Measurements from ENCODE around the gene NAP1L5. TPM values are rescaled to one million over a fixed set of nuclear protein-coding genes. Genes with fewer than 3 reads are reported as not detected.

NAP1L5 gene
- total and polyA plus RNA-seq, 2 of the 13 experiments (the other 11 are each of a cell fraction or from before 2014, with no cell fraction given), result 1.3 to 1.6 TPM

GRCh38 chr4:88744609-88745008 is 47.0 kb upstream of the NAP1L5 start (continued):
- TF ChIP-seq, protein P1, sequence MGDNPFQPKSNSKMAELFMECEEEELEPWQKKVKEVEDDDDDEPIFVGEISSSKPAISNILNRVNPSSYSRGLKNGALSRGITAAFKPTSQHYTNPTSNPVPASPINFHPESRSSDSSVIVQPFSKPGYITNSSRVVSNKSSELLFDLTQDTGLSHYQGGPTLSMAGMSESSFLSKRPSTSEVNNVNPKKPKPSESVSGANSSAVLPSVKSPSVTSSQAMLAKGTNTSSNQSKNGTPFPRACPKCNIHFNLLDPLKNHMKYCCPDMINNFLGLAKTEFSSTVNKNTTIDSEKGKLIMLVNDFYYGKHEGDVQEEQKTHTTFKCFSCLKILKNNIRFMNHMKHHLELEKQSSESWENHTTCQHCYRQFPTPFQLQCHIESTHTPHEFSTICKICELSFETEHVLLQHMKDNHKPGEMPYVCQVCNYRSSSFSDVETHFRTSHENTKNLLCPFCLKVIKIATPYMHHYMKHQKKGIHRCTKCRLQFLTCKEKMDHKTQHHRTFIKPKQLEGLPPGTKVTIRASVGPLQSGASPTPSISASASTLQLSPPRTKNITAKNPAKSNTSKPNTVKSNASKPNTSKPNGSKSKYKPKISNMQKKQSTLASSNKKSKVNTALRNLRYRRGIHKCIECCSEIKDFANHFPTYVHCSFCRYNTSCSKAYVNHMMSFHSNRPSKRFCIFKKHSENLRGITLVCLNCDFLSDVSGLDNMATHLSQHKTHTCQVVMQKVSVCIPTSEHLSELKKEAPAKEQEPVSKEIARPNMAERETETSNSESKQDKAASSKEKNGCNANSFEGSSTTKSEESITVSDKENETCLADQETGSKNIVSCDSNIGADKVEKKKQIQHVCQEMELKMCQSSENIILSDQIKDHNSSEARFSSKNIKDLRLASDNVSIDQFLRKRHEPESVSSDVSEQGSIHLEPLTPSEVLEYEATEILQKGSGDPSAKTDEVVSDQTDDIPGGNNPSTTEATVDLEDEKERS (CRISPR knock-in tag; IDR thresholded peaks at IDR 0.05), result no peak
- TF ChIP-seq HMG20A (CRISPR knock-in tag; IDR thresholded peaks at IDR 0.05; ENCODE audit: borderline replicate concordance), result no peak
- no peak for TF ChIP-seq ZNF251 (CRISPR knock-in tag; IDR thresholded peaks at IDR 0.05)

- POLR2A ChIA-PET, result no interaction called here
- Histone ChIP-seq H3K27ac (ENCODE audit: extremely low read length, insufficient read depth, low read length) (no peak overlapping the region), H2AFZ (ENCODE audit: low read length) (no peak overlapping the region), H4K20me1 (ENCODE audit: insufficient read depth, low read length) (no peaks in the 10 kb centered on the region), H3K79me2 (ENCODE audit: insufficient read depth, low read length) (no peaks in the 10 kb centered on the region), H3K9me3 (ENCODE audit: low read length) (no peaks in the 10 kb centered on the region), H3K9ac (ENCODE audit: insufficient read depth, low read depth, low read length) (no peak overlapping the region), H3K4me1 (ENCODE audit: insufficient read depth, low read length) (no peaks in the 10 kb centered on the region), H3K36me3 (replicated peaks in 1 of 2; ENCODE audit: control insufficient read depth in 1 of 2, insufficient read depth in 2 of 2, low read length in 2 of 2) (peaks cover 8 to 65% of the 10 kb centered on the region in 2 experiments), H3K27me3 (ENCODE audit: control insufficient read depth in 1 of 2, insufficient read depth in 2 of 2, low read length in 2 of 2) (no peaks in the 10 kb centered on the region; a peak in 1 of 5 replicates), H3K4me3 (replicated peaks in 1 of 3; ENCODE audit: insufficient read depth in 1 of 3, low read depth in 2 of 3, low read length in 3 of 3) (no peak overlapping the region), H3K4me2 (ENCODE audit: low read depth, low read length) (no peak overlapping the region)
- intact Hi-C loops (cut with micrococcal nuclease; ENCODE audit: unreplicated experiment), result no loop called here
- 99% methylated on average over 3 of the region's 3 CpGs for WGBS (ENCODE audit: low lambda C conversion rate)
- no peak for ATAC-seq
- FAIRE-seq, result no peak
- CTCF ChIA-PET (ENCODE audit: low intra/inter-chr PET ratio, low total read pairs), result no interaction called here
- TF ChIP-seq PAXIP1 (CRISPR knock-in tag; conservative IDR thresholded peaks at IDR 0.05) (no peak), ZNF609 (CRISPR knock-in tag; IDR thresholded peaks at IDR 0.05; ENCODE audit: borderline replicate concordance) (no peak)
- in situ Hi-C loops (cut with HindIII; ENCODE audit: extremely low pct_ligation_motif_present, low pct_unique_long_range_greater_than_20kb), result no loop called here
- no peak for DNase-seq (ENCODE audit: low spot score)
- BruUV-seq (replicated peaks), result no TSS peak
These were observed 46.1 kb upstream of the NAP1L5 start for GRCh38 chr4:88743696-88744095.

Data from HepG2 (cell line).